ENCODE data around the gene TCEA2. TPM values are rescaled to one million over a fixed set of nuclear protein-coding genes. Genes with fewer than 3 reads are reported as not detected.
A peak's percentile ranks its signal among the peaks of the same experiment; 100 is the strongest.

TCEA2 gene
- total RNA-seq, 1 donor from 2014 or later = 40.2 TPM

- H3K4me3 ChIP-seq = no peak overlapping the region
- H3K27ac ChIP-seq = no peak overlapping the region
- no peak for TF ChIP-seq CTCF (IDR thresholded peaks at IDR 0.05)
- ATAC-seq (no peak), DNase-seq (no peak)
- H3K36me3 ChIP-seq = peaks cover 15% of the 10 kb centered on the region
- H3K9me3 ChIP-seq = no peaks in the 10 kb centered on the region
- intact Hi-C loops (cut with DNase I) = no loop called here
- peaks cover 15% of the 10 kb centered on the region for H3K4me1 ChIP-seq
- no peaks in the 10 kb centered on the region for H3K27me3 ChIP-seq
Measured at GRCh38 chr20:64074184-64074789, 11.3 kb downstream of the TCEA2 start.

DNA sequence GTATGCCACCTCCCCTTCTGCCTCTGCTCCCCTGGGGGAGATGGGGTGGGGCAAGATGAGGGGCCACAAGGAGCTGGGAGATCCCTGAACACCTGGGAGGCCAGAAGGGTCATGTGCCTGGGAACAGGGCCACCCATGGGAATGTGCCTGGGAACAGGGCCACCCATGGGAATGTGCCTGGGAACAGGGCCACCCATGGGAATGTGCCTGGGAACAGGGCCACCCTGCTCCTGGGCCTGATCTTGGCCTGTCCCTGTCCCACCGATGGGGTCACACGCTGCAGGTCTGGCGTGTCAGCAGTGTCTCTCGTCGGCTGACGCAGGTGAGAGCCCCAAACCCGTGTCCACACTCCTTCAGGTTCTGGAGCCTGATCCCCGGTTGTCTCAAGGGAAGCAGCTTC, 12.0 kb downstream of the TCEA2 start:
- Histone ChIP-seq H3K27me3 (no peaks in the 10 kb centered on the region), H3K36me3 (peaks cover 15% of the 10 kb centered on the region), H3K9me3 (no peaks in the 10 kb centered on the region), H3K4me1 (peaks cover 17% of the 10 kb centered on the region), H3K4me3 (no peak overlapping the region), H3K27ac (no peak overlapping the region)
- DNase-seq = no peak
- ATAC-seq = no peak
- TF ChIP-seq CTCF (IDR thresholded peaks at IDR 0.05) = no peak
- intact Hi-C loops (cut with DNase I) = no loop called here

- DNase-seq (no peak), ATAC-seq (no peak)
- TF ChIP-seq CTCF (IDR thresholded peaks at IDR 0.05) = no peak
- Histone ChIP-seq H3K27me3 (no peaks in the 10 kb centered on the region), H3K4me3 (no peak overlapping the region), H3K27ac (no peak overlapping the region), H3K36me3 (peaks cover 15% of the 10 kb centered on the region), H3K4me1 (peaks cover 17% of the 10 kb centered on the region), H3K9me3 (no peaks in the 10 kb centered on the region)
- intact Hi-C loops (cut with DNase I) = no loop called here
Measured at GRCh38 chr20:64075556-64075955, 12.6 kb downstream of the TCEA2 start.

DNA sequence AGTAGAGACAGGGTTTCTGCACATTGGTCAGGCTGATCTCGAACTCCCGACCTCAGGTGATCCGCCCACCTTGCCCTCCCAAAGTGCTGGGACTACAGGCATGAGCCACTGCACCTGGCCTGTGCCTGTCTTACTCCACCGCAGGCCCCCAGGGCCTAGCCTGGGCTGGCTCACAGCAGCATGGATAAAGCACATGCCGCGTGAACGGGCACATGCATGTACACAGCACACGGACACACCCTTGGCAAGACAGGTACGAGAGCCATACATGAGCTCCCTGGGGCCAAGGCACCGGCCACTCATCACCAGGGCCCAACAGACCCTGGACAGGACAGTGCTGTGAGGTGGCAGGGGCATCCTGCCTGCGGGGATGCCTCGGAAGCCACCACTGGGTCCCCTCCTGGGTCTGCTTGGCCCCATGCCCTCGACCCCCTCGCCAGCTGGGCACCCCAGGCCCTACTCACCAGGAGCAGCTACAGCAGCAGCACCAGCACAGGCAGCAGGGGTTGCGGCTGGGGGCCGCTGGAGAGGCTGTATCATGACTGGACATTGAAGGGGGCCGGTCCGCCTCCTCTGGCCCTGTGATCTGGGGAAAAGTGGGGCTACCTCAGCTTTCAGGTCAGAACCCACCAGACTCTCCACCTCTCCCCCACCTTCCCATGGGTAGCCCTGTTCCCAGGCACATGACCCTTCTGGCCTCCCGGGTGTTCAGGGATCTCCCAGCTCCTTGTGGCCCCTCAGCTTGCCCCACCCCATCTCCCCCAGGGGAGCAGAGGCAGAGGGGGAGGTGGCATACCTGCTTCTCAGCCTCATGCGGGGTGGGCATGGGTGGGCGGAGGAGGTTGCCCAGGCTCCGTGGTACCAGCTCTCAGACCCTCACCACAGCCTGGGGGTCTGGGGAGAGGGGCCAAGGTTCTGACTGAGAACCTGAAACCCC, 13.3 kb downstream of the TCEA2 start:
- intact Hi-C loops (cut with DNase I) = no loop called here
- ATAC-seq (no peak), DNase-seq (no peak)
- H3K27me3 ChIP-seq = no peaks in the 10 kb centered on the region
- no peak for TF ChIP-seq CTCF (IDR thresholded peaks at IDR 0.05)
- peaks cover 17% of the 10 kb centered on the region for H3K4me1 ChIP-seq
- peak overlapping the region; percentile 71 for H3K4me3 ChIP-seq
- peaks cover 15% of the 10 kb centered on the region for H3K36me3 ChIP-seq
- H3K9me3 ChIP-seq = no peaks in the 10 kb centered on the region
- peak overlapping the region; percentile 83 for H3K27ac ChIP-seq

DNA sequence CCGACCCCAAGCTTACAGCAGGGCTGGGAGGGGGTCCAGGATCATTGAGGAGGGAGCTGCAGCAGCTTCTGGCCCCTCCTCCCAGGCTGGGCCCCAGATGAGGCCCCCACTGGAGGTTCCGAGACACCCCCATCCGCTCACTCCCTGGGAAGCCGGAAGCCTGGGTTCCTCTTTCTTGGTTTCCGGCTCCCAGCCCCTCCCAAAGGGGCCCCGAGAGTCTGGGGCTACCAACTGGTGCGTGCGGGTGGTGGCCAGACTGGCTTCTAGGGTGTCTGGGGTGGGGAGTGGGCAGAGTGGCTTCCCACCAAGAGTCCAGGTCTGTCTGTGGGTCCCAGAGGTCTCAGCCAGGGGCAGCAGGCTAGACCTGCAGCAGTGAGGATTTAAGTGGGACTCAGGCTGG, 14.1 kb downstream of the TCEA2 start:
- Histone ChIP-seq H3K9me3 (no peaks in the 10 kb centered on the region), H3K4me3 (peak overlapping the region; percentile 71), H3K4me1 (peaks cover 17% of the 10 kb centered on the region), H3K27ac (peak overlapping the region; percentile 83), H3K36me3 (peaks cover 15% of the 10 kb centered on the region), H3K27me3 (no peaks in the 10 kb centered on the region)
- TF ChIP-seq CTCF (IDR thresholded peaks at IDR 0.05) = no peak
- intact Hi-C loops (cut with DNase I) = no loop called here
- no peak for DNase-seq
- peak; percentile 30 for ATAC-seq
